Calu3 (cell line): ENCODE results near the gene CNOT2. TPM values are rescaled to one million over a fixed set of nuclear protein-coding genes. Genes with fewer than 3 reads are reported as not detected.
"Not testable (repeated sequence)": the region's sequence is repeated elsewhere in the genome, so short reads cannot be mapped to it uniquely, and the experiment has no call there.

ENCODE experiments used
- BruUV-seq: library from RNA; stranded (reverse); fragments of 400-500 nt; replicated peaks from 2 replicates; lab custom pipeline; 2021; lab: Mats Ljungman, UMichigan
- CTCF ChIA-PET: fragments of 300-600 bp; sonication (Branson Sonifier 250); formaldehyde crosslinking; loops from one replicate; lab custom pipeline; 2022; ENCODE audit warnings: antibody characterized with exemption; lab: Charles Lee
- DNase-seq: peaks from one replicate; pipeline ENCODE4 v3.0.0; 2022
- H3K27ac Mint-ChIP-seq: one replicate; pipeline ENCODE4 v1.8.0; 2022; ENCODE audit warnings: mixed read lengths; ENCODE audit not compliant: unreplicated experiment
- H3K27me3 Mint-ChIP-seq: one replicate; pipeline ENCODE4 v1.8.0; 2022; ENCODE audit warnings: mixed read lengths; ENCODE audit not compliant: unreplicated experiment
- H3K36me3 Mint-ChIP-seq: one replicate; pipeline ENCODE4 v1.8.0; 2022; ENCODE audit warnings: mild to moderate bottlenecking, moderate library complexity, mixed read lengths; ENCODE audit not compliant: insufficient read depth, unreplicated experiment
- H3K4me1 Mint-ChIP-seq: one replicate; pipeline ENCODE4 v1.8.0; 2022; ENCODE audit warnings: mild to moderate bottlenecking, low read depth, mixed read lengths; ENCODE audit not compliant: unreplicated experiment
- H3K4me3 Mint-ChIP-seq: one replicate; pipeline ENCODE4 v1.8.0; 2022; ENCODE audit warnings: mild to moderate bottlenecking, low read depth, moderate library complexity, mixed read lengths; ENCODE audit not compliant: unreplicated experiment
- H3K9me3 Mint-ChIP-seq: one replicate; pipeline ENCODE4 v1.8.0; 2022; ENCODE audit warnings: low read depth, mixed read lengths; ENCODE audit not compliant: unreplicated experiment
- CTCF ChIP-seq: fragments of 200-600 bp; IDR thresholded peaks from one replicate; pipeline ENCODE4 v1.8.0; 2022; ENCODE audit warnings: antibody characterized with exemption; ENCODE audit not compliant: unreplicated experiment
- intact Hi-C: fragments of 100-400 bp; cut with micrococcal nuclease; formaldehyde crosslinking; loops from one replicate; pipeline ENCODE4 v1.10.0; 2022; ENCODE audit not compliant: unreplicated experiment
- total RNA-seq: library from RNA; stranded (reverse); gene quantifications from 2 replicates; pipeline ENCODE4 v1.2.3, GENCODE V29; 2022

The CNOT2 gene
- total RNA-seq, 1 experiment from 2014 or later = 126 TPM

- no peak overlapping the region for H3K27ac Mint-ChIP-seq
- CTCF ChIA-PET = interaction anchor here (0.5 to 0.7 kb wide), 3 partner anchors 121 to 719 kb away, joined by 3 to 4 read pairs (median 3); no protein-coding TSS in a partner anchor
These were observed 143.5 kb downstream of the CNOT2 start for GRCh38 chr12:70386771-70387170.

GRCh38 chr12:70389678-70390077 lies 146.4 kb downstream of the CNOT2 start:
- no peaks in the 10 kb centered on the region for H3K36me3 Mint-ChIP-seq
- intact Hi-C loops = no loop called here

More at GRCh38 chr12:70386771-70387170, 143.5 kb downstream of the CNOT2 start:
- DNase-seq = no peak
- TF ChIP-seq CTCF = no peak
- BruUV-seq = no TSS peak
- H3K27me3 Mint-ChIP-seq = no peaks in the 10 kb centered on the region
- H3K9me3 Mint-ChIP-seq = peaks cover 5% of the 10 kb centered on the region
- H3K4me3 Mint-ChIP-seq = no peak overlapping the region
- H3K4me1 Mint-ChIP-seq = no peaks in the 10 kb centered on the region
- peaks cover 4% of the 10 kb centered on the region for H3K36me3 Mint-ChIP-seq
- intact Hi-C loops = no loop called here

GRCh38 chr12:70392631-70393030 lies 149.4 kb downstream of the CNOT2 start:
- H3K4me1 Mint-ChIP-seq, DNase-seq, BruUV-seq, CTCF ChIA-PET, H3K27ac Mint-ChIP-seq, H3K36me3 Mint-ChIP-seq, intact Hi-C loops, H3K27me3 Mint-ChIP-seq, H3K9me3 Mint-ChIP-seq, H3K4me3 Mint-ChIP-seq: not testable (repeated sequence)

More at GRCh38 chr12:70389678-70390077, 146.4 kb downstream of the CNOT2 start:
- H3K4me3 Mint-ChIP-seq = no peak overlapping the region
- BruUV-seq = no TSS peak
- no peak for DNase-seq
- CTCF ChIA-PET = no interaction called here
- H3K27ac Mint-ChIP-seq = no peak overlapping the region
- H3K4me1 Mint-ChIP-seq = no peaks in the 10 kb centered on the region
- TF ChIP-seq CTCF = no peak
- H3K9me3 Mint-ChIP-seq = peaks cover 5% of the 10 kb centered on the region
- no peaks in the 10 kb centered on the region for H3K27me3 Mint-ChIP-seq

GRCh38 chr12:70393787-70394499 lies 150.7 kb downstream of the CNOT2 start:
- Mint-ChIP-seq H3K4me3 (no peak overlapping the region), H3K27ac (no peak overlapping the region), H3K9me3 (peaks cover 5% of the 10 kb centered on the region), H3K27me3 (no peaks in the 10 kb centered on the region), H3K4me1 (no peaks in the 10 kb centered on the region), H3K36me3 (no peaks in the 10 kb centered on the region)
- no TSS peak for BruUV-seq
- no peak for TF ChIP-seq CTCF
- no peak for DNase-seq
- CTCF ChIA-PET = interaction anchor here (1.3 kb wide), 1 partner anchor 15 kb away, joined by 3 read pairs; no protein-coding TSS in a partner anchor
- intact Hi-C loops = no loop called here

GRCh38 chr12:70398002-70398401 lies 154.8 kb downstream of the CNOT2 start:
- BruUV-seq = no TSS peak
- Mint-ChIP-seq H3K9me3 (no peaks in the 10 kb centered on the region), H3K27ac (no peak overlapping the region), H3K36me3 (no peaks in the 10 kb centered on the region), H3K4me1 (no peaks in the 10 kb centered on the region), H3K4me3 (no peak overlapping the region), H3K27me3 (no peaks in the 10 kb centered on the region)
- CTCF ChIA-PET = no interaction called here
- DNase-seq = no peak
- TF ChIP-seq CTCF = no peak
- intact Hi-C loops = loop anchor here (5.0 kb wide), 1 partner anchor 529 kb away; no protein-coding TSS in a partner anchor
